ENCODE results near the gene DNAJC7.
"Not testable (repeated sequence)": the region's sequence is repeated elsewhere in the genome, so short reads cannot be mapped to it uniquely, and the experiment has no call there.

DNAJC7 gene

DNA sequence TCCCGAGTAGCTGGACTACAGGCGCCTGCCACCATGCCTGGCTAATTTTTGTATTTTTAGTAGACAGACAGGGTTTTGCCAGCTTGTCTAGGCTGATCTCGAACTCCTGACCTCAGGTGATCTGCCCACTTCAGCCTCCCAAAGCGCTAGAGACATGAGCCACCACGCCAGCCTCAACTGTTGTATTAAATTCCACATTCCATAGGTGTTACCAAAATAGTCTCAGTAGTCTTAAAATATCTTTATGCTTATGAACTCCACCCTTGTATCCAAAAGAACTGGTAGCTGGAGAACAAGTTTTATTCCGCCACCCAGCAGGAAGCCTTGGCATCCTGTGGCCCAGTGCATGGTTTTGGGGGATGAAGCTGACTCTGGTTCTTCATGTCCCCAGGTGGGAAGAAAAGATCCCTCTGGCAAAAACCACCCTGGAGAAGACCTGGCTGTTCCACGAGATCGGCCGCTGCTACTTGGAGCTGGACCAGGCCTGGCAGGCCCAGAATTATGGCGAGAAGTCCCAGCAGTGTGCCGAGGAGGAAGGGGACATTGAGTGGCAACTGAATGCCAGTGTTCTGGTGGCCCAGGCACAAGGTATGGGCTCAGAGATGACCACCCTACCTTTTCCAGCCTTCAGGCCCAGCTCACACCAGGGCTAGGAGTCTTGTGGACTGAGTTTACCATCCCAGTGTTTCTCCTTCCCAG is 68.3 kb downstream of the DNAJC7 start:
- no peak for DNase-seq

DNA sequence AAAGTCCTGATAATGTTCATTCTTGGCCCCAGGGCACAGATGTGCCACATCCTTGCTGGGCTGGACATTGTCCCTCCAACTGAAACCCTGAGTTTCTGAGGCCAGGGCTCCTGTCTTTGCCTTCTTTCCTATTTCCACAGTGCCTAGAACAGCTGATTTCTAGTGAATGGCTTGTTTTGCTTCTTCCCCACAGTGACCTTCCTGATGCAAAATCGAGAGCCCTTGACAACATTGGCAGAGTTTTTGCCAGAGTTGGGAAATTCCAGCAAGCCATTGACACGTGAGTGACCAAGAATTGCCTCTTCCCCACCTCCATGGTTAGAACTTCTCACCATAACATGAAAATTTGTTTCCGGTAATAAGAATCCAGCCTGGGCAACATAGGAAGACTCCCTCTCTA is 72.3 kb downstream of the DNAJC7 start:
- no peak for DNase-seq

DNA sequence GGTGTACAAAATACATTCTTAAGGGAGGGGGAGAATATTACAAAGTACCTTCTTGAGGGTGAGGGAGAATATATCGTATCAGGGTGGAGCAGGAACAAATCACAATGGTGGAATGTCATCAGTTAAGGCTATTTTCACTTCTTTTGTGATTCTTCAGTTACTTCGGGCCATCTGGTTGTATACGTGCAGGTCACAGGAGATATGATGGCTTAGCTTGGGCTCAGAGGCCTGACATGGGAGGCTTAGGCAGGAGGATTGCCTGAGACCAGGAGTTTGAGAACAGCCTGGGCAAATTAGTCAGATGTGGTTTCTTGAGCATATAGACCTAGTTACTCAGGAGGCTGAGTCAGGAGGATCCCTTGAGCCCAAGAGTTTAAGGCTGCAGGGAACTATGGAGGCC is 73.7 kb downstream of the DNAJC7 start:
- DNase-seq, result no peak

DNA sequence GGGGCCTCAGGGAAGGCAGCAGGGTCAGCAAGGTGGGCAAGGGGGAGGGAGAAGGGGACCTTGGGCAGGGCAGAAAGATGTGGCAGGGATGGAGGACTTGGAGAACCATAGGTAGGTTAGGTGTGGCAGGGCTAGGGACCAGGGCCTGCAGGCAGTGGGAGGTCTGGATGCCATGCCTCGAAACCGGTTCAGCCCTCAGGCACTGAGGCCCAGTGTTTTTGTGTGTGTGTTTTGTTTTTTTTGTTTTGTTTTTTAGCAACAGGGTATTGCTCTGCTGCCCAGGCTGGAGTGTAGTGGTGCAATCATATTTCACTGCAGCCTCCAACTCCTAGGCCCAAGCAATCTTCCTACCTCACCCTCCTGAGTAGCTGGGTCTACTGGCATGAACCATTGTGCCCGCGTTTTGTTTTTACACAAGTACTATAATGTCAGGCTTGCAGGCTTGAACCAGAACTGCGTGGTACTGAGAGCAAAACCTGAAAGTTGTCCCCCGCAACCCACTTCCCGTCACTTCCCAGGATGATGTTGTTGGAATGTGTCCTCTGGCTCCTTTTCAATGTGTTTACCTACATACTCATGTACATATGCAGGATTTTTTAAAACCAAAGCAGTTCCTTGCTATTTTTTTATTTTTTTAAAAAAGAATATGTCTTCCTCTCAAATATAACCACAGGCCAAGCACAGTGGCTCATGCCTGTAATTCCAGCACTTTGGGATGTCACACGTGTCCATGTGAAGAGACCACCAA is 74.4 kb downstream of the DNAJC7 start:
- DNase-seq, result no peak

DNA sequence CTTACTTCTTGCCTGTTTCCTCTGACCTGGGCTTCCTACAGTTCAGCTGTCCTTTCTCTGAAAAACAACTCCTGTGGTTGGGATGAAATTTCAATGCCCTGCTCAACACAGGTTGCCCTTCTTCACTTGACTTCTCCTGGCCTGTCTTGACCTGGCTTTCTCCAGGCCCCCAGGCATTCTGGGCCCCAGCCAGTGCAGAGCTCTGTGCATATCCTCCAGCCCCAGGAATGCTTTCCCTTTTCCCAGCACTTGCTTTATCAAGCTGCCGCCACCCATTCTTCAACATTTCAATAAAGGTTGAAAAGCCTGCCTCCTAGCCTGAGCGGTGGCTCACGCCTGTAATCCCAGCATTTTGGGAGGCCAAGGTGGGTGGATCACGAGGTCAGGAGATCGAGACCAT is 76.1 kb downstream of the DNAJC7 start:
- no peak for DNase-seq

DNA sequence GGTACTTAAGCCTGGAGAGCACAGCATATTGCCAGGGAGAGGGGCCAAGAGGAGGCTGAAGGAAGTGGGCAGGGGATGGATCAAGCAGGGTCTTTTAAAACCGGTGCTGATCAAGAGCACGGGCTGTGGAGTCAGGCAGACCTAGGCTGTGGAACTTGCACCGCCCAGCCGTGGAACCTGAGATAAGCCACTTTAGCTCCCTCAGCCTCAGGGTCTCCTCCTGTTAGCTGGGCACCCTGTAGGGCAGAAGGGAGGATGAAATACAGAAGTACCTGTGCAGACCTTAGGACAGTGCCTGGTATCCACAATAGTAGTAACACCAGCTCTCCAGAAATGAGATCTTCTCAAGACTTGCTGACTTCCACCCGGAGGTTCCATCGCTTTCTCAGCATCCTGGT is 77.5 kb downstream of the DNAJC7 start:
- no peak for DNase-seq

DNA sequence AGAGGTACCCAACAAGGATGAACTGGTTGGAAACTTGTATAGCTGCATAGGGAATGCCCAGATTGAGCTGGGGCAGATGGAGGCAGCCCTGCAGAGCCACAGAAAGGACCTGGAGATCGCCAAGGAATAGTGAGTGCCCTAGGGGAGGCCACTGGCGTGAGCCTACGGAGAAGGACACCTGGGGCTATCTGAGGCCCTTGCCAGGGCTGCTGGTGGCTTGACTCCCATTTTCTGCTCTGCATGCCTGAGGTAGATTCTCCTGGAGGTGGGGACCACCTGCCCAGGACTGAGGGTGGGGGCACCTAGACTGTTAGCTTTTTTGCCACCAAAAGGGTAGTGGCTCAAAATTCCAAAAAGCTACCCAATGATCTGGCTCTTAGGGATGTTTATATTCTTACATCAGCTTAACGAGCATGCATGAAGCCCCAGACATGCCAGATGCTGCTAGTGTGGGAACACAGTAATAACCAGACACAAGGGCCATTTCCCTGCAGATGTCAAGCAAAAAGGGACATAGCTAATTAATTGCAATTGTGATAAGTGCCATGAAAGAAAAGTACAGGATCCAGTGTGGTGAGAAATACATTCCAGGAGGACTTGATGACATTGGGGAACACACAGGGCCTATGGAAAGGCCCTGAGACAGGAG is 78.1 kb downstream of the DNAJC7 start:
- no peak for DNase-seq

DNA sequence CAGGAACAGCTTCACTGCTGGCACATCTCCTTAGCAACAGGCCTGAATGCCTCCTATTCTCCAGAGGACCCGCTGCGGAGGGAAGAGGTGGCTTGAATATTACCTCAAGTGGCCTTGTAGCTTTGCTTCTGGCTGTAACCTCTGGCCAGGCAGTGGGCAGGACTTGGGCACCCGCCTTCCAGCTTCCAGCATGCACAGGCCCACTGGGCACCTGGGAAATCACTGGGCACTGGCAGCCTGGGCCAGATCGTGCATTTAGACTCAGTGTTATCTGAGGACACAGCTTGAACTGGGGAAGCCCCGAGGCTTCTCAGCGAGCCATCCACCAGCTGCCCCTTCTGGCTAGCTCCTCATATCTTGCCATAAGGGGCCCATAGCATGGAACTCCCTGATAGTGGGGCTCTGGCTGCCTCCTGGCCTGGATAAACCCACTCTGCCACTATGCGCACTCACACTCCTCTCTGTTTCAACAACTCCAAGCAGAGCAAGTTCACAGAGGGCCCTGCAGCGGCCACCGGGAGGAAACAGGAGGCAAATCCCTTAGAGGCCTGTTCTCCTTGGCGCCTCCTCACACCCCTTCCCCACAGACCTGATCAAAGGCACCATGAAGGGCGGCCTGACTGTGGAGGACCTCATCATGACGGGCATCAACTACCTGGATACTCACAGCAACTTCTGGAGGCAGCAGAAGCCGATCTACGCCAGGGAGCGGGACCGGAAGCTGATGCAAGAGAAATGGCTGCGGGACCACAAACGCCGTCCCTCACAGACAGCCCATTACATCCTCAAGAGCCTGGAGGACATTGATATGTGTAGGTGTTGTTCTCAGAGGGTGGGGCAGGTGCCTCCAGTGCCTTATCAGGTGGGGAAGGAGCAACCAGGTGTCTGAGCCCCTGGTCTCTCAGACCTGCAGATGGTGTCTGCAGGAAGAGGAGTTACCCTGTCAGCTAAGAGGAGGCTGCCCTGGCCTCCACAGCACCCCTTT is 79.0 kb downstream of the DNAJC7 start:
- no peak for DNase-seq

DNA sequence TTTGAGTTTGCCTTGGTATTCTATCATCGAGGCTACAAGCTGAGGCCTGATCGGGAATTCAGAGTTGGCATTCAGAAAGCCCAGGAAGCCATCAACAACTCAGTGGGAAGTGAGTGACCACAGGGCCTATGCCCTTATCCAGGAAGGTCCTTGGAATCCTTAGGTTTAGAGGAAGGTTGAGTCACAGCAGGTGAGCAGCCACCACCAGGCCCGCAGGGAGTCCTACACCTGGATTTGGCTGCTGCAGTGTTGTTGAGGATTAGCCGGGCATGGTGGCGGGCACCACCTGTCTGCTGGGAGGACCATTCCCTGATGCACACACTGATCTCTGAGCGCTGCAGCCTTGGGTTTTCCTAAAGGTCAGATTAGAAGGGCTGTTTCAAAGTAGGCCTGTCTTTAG is 81.6 kb downstream of the DNAJC7 start:
- DNase-seq, result no peak

DNA sequence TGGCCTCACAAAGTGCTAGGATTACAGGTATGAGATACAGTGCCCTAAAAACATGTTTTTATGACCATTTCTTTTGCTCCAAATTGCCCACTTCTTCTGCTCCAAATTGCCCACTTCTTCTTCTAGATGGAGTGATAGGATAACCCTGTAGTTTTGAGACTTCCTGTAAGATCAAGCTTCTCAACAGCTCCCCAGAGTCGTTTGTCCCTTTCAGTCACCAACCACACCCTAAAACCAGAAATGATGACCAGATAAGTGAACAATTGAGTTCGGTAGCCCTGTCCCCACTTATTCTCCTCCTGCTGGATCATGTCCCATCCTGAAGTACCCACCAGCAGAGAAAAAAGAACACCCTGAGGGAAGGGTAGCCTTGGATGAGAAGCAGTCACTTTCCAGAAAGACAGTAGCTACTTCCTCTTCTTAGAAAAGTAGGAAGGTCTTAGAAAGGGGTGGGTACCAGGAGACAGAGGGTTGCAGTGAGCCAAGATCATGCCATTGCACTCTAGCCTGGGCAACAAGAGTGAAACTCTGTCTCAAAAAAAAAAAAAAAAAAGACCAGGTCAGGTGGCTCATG is 84.3 kb downstream of the DNAJC7 start:
- DNase-seq, result no peak

DNA sequence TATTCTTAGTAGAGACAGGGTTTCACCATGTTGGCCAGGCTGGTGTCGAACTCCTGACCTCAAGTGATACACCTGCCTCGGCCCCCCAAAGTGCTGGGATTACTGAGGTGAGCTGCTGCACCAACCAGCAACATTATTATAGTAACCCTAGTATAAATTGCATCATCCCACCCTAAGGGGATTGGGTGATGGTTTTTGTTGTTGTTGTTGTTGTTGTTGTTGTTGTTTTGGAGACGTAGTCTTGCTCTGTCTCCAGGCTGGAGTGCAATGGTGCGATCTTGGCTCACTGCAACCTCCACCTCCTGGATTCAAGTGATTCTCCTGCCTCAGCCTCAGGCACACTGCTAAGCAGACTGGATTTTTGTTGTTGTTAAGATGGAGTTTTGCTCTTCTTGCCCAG is 85.5 kb downstream of the DNAJC7 start:
- not testable (repeated sequence) for DNase-seq

DNA sequence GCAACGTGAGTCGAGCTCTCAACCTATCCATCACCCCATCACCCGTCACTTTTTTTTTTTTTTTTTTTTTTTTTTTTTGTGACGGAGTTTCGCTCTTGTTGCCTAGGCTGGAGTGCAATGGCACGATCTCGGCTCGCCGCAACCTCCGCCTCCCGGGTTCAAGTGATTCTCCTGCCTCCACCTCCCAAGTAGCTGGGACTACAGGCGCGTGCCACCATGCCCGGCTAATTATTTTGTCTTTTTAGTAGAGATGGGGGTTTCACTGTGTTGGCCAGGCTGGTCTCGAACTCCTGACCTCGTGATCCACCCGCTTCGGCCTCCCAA is 86.4 kb downstream of the DNAJC7 start:
- not testable (repeated sequence) for DNase-seq

DNA sequence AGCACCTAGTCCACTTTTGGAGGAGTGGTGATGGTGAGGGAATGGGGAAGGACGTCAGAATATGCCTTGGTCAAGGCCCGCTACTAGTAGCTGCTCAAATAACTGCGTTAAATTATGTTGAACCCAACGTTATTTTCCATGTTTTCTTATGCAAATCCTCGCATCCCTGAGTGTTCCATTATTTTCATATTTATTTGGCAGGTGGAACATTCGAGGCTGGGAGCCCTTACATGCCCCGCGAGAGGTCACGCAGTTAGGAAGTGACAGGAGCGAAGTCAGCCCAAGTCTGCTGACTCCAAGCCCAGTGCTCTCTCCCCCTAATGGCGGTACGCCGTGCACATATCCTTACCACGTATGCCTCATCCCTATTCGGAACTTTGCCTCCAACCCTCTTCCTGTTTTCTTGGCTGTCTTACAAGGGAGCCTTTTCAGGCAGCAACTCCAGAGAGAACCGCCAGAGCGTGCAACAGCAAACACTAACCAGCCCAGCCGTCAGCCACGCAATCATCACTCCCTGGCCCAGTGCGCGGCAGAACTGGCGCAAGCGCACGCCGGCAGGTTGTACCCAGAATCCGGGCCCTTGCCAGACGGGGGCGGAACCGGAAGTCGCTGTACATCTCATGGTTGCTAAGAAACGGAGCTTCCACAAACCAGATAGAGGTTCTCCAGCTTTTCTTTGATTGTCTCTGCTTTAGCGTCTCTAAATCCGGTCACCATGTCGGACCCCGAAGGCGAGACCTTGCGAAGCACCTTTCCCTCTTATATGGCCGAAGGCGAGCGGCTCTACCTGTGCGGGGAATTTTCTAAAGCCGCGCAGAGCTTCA is 87.0 kb downstream of the DNAJC7 start, which contains the start of gene ODAD4:
ODAD4 (plus strand) TSS at position 609 of the 824 bp plus-strand sequence; CDS start at position 716, 107 bp downstream.
- DNase-seq, result peak; percentile 70

DNA sequence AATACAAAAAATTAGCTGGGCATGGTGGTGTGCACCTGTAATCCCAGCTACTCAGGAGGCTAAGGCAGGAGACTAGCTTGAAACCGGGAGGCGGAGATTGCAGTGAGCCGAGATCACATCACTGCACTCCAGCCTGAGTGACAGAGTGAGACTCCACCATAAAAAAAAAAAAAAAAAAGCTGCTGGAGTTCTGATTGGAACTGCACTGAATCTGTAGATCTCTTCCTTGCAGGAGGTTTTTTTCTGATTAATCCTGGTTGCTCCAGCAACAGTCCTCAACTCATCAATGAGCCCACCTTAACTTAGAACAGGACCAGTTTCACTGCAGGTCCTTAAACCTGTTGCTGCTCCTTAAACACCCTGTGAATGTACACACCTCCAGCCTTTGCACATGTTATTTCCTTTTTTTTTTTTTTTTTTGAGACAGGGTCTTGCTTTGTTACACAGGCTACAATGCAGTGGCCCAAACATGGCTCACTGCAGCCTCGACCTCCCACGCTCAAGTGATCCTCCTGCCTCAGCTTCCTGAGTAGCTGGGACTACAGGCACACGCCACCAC is 88.5 kb downstream of the DNAJC7 start:
- DNase-seq, result no peak

Measured in 8988T (cell line).